Right hindlimb (tissue), 1 donor: ENCODE measurements around the gene SMARCA4.
"Not testable (repeated sequence)": the region's sequence is repeated elsewhere in the genome, so short reads cannot be mapped to it uniquely, and the experiment has no call there.

Source experiments
- DNase-seq: peaks from one replicate; pipeline ENCODE4 v3.0.0-alpha.2; 2018

SMARCA4 gene

GRCh38 chr19:11041194-11041593 is 80.4 kb downstream of the SMARCA4 start:
- DNase-seq: no peak

DNA sequence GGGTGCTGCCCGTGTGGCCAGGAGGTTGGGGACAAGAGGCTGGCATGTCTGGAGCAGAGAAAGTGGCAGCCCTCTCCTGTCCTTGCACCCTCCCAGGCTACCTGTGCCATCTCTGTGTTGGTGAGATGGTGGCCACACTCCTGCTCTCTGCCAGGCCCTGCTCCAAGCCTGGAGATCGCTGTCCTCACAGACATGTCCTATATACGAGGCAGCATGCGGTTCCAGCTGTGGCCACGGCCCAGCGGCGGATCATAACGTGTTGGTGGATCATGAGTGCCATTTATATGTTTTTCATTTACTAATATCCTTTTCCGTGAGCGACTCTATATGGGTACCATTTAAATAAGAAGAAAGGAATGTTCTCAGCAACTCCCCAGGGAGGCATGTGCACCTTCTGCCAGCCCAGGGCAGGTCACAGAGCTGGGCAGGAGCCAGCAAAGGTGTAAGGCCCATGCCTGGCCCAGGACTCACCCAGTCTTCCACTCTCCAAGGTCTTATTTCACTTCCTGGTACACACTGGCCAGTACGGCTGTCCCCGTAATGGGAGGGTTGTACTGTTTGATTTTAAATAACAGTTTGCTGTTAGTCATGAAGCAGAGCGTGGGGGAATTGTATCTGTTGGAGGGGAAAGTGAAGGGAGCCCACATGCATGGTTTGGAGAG is 81.3 kb downstream of the SMARCA4 start:
- DNase-seq: no peak

GRCh38 chr19:11044431-11044830 is 83.6 kb downstream of the SMARCA4 start:
- DNase-seq: no peak

DNA sequence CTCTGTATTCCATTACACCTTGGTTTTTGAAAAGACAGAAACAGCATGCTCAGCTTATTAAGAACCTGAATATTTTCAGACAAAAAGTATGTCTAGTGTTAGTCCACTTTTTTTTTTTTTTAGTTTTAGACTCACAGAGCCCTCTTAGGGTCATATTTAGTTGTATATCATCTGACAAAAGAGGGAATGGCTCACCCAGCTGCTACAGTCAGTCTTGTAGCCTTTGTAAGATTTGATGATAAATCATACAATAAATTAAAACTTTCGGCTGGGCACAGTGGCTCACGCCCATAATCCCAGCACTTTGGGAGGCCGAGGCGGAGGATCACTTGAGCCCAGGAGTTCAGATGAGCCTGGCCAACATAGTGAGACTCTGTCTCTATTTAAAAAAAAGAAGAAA is 84.7 kb downstream of the SMARCA4 start:
- DNase-seq: no peak

DNA sequence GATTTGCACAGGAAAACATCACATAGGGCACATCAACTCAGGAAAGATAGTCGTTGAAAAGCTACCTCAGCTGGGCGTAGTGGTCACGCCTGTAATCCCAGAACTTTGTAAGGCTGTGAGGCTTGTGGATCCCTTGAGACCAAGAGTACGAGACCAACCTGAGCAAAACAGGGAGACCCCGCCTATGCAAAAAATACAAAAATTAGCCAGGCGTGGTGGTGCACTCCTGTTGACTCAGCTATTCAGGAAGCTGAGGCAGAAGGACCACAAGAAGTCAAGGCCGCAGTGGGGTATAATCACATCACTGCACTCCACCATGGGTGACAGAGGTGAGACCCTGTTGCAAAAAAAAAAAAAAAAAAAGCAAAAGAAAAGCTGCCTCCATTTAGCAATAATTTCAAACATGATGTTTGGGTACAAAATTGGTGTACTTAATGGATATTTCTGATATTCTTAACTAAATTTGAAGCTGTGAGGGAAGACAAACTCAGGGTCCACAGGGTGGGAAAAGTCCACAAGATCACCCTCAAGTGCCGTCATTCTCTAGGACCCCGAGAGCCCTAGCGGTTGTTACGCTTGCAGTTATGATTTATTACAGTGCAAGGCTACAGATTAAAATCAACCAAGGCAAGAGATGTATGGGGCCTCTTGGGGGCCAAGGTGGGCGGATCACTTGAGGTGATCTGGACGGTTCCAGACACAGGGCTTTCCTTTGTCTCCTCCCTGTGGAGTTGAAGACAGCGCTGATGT is 86.0 kb downstream of the SMARCA4 start:
- DNase-seq: no peak

GRCh38 chr19:11047866-11048265 is 87.0 kb downstream of the SMARCA4 start:
- DNase-seq: no peak

GRCh38 chr19:11050323-11051114 is 89.7 kb downstream of the SMARCA4 start:
- no peak for DNase-seq

GRCh38 chr19:11053817-11054195 is 93.0 kb downstream of the SMARCA4 start:
- DNase-seq: peak; percentile 39

- no peak for DNase-seq
Measured at GRCh38 chr19:11054200-11054599, 93.4 kb downstream of the SMARCA4 start.

DNA sequence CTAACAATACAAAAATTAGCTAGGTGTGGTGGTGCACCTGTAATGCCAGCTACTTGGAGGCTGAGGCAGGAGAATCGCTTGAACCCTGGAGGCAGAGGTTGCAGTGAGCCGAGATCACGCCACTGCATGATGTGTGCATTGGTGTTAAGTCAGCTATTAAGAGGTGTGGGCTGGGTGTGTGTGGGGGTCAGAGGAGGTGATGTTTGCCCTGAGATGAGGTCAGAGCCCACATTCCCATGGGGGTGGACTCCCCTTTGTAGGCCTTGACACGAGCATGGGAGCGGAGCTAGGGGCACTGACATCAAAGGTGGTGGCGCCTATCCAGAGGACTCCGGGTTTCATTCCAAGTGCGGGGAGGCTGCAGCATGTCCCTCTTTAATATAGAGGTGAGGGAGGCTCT is 93.8 kb downstream of the SMARCA4 start:
- DNase-seq: no peak

- no peak for DNase-seq
Measured at GRCh38 chr19:11058246-11059030, 97.6 kb downstream of the SMARCA4 start.

- no peak for DNase-seq
Measured at GRCh38 chr19:11059511-11060358, 98.9 kb downstream of the SMARCA4 start.

- DNase-seq: no peak
Measured at GRCh38 chr19:11061952-11062351, 101.1 kb downstream of the SMARCA4 start.

DNA sequence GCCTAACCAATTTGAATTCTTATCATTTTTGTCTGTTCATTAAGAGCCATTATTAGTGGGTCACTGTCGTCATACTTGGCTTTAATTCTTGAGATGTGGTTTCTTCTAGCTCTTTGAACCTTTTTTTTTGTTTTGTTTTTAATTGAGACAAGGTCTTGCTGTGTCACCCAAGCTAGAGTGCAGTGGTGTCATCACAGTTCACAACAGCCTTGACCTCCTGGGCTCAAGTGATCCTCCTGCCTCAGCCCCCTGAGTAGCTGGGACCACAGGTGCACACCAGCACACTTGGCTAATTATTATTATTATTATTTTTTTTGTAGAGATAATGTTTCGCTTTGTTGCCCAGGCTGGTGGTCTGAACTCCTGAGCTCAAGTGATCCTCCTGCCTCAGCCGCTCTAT is 102.6 kb downstream of the SMARCA4 start:
- DNase-seq: no peak

- no peak for DNase-seq
Measured at GRCh38 chr19:11064831-11065303, 104.0 kb downstream of the SMARCA4 start.

DNA sequence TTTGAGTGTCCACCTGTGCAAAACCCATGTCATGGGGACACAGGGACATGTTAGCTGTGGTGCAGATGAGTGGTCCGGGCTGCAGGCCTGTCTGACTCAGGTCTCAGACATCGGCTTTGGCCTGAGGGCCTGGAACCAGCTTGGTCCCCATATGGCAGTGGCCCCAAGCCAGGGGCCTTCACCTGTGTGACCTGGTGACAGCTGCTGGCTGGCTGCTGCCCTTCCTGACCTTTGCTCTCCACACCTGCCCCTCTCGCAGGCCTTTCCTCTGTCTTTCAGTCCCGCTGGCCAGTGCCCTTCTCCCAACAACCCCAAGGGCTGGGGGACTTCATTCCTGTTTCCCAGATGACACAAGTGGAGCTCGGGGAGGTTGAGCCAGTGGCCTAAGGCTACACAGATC is 105.5 kb downstream of the SMARCA4 start:
- no peak for DNase-seq

DNA sequence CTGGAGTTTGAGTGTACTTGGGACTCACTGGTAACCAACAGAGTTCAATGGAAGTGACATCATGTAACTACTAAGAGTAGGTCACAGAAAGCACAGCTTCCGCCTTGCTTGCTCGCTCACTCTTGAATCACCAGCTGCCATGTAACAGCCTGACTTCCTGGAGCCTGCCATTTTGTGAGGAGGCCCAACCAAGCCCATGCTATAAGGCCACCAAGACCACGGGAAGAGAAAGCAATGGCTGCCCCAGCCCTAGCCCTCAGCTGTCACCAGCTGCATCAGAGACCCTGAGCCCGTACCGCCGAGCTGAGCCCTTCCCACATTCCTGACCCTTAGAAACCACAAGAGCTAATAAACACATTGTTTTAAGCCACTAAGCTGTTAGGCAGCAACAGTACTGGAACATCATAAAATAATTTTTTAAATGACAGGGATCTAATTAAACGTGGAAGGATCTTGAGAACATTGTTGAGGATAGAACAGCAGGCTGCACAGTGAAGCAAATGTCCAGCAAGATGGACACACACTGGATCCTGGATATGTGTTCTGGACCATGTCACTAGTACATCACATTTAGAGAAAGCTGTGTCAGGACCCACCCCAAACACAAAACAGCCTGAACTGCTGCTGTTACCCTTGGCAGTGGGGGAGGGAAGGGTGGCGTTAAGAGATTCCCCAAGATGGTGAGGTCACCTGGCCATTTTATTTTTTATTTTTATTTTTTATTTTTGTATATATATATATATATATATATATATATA is 106.7 kb downstream of the SMARCA4 start:
- no peak for DNase-seq

- DNase-seq: no peak
Measured at GRCh38 chr19:11069561-11069960, 108.7 kb downstream of the SMARCA4 start.

DNA sequence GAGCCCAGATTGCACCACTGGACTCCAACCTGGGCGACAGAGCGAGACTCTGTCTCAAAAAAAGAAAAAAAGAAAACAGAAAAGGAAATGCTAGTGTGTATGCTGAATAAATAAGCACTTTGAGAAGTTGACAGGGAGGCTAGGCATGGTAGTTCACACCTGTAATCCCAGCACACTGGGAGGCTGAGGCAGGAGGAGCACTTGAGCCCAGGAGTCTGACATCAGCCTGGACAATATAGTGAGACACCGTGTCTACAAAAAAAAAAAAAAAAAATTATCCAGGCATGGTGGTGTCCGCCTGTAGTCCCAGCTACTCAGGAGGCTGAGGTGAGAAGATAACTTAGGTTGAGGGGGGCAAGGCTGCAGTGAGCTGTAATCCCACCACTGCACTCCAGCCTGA is 109.3 kb downstream of the SMARCA4 start:
- no peak for DNase-seq

DNA sequence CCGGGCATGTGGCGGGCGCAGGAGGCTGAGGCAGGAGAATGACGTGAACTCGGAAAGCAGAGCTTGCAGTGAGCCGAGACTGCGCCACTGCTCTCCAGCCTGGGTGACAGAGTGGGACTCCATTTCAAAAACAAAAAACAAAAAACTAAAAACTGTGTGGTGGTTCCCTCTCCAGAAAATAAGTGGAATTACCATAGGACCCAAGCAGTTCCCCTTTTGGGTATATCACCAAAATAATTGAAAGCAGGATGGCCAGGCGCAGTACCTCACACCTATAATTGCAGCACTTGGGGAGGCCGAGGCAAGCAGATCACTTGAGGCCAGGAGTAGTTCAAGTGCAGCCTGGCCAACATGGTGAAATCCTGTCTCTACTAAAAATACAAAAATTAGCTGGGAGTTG is 112.7 kb downstream of the SMARCA4 start:
- DNase-seq: no peak

GRCh38 chr19:11076792-11077191 is 116.0 kb downstream of the SMARCA4 start:
- DNase-seq: not testable (repeated sequence)
